ENCODE results near the gene CMA1.
"Not testable (repeated sequence)": the region's sequence is repeated elsewhere in the genome, so short reads cannot be mapped to it uniquely, and the experiment has no call there.

Gene CMA1

DNA sequence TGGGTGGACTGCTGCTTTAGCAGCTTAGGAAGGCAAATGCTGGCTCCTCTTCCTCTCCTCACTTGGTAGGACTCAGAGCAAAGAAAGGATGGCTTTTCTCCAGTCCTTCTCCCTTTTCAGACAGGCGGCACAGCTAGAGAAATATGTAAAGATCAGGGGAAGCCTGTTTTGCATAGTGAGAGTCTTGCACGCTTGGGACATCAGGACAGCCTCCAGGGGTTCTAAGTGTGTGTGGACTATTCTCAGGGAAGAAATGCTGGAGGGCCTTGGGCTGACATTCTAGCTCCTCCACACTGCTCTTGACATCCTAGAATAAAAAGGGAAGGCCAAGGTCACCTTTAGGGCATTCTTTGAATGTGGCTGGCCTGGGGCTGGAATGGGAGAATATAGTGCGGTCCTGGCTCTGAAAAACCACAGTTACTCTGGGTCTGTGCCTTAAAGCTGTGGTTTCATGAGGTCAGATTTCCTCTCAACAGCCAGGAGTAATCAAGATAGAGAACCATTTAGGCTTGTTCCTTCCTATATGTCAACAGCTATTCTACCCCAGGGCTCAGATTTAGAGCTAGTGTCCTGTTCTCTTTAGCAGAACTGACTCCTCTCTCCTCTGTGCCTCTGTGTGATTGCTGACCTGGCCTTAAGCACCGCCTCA is 24.3 kb downstream of the CMA1 start:
- Histone ChIP-seq H3K9me3 (ENCODE audit: control insufficient read depth, insufficient read depth, low read length) (no peaks in the 10 kb centered on the region), H3K9ac (ENCODE audit: low read depth, low read length) (no peak overlapping the region), H3K36me3 (ENCODE audit: insufficient read depth, low read length) (no peaks in the 10 kb centered on the region), H3K4me1 (ENCODE audit: insufficient read depth, low read length) (no peaks in the 10 kb centered on the region; the same call in 1 of the 2 replicates)

GRCh38 chr14:24482699-24483303 is 25.3 kb downstream of the CMA1 start:
- not testable (repeated sequence) for H3K9me3 ChIP-seq (ENCODE audit: control insufficient read depth, insufficient read depth, low read length); H3K4me1 ChIP-seq (ENCODE audit: insufficient read depth, low read length); H3K9ac ChIP-seq (ENCODE audit: low read depth, low read length); H3K36me3 ChIP-seq (ENCODE audit: insufficient read depth, low read length)

DNA sequence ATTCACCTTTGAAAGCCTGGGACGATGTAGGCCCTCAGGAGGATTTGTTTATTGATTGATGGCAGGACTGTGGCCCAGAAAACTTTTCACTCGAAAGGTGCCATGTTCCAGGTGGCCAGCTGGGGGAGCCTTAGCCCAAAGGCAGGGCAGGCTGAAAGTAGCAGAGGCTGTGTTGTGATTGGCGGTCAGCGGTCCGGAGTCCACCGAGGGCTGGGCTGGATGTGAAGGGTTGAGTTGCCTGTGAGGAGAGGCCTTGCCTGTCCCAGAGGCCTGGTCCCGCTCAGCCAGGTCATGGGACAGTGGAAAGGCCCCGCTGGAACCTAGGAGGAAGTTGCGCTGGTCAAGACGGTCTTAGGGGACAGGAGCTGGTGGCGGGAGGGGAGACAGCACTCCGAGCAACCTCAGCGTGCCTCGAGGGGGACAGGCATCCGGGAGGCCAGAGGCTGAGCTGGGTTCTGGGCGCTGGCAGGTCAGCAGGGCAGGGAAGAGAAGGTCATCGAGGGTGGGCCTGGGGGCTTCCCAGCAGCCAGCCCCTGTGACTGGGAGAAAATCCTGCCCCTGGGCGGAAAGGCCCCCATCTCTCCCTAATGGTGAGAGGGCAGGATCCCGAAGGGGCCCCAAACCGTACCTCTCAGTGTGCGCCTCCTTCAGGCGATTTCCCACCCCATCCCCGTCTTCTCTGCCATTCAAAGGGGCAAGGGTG is 26.3 kb downstream of the CMA1 start:
- Histone ChIP-seq H3K9me3 (ENCODE audit: control insufficient read depth, insufficient read depth, low read length) (no peaks in the 10 kb centered on the region), H3K9ac (ENCODE audit: low read depth, low read length) (0 out of 2 replicates have a peak overlapping the region, but pooled peaks have one; percentile 11), H3K36me3 (ENCODE audit: insufficient read depth, low read length) (peaks cover 3% of the 10 kb centered on the region; the same call in 1 of the 2 replicates), H3K4me1 (ENCODE audit: insufficient read depth, low read length) (no peaks in the 10 kb centered on the region; the same call in 1 of the 2 replicates)

- H3K9me3 ChIP-seq (ENCODE audit: control insufficient read depth, insufficient read depth, low read length); H3K9ac ChIP-seq (ENCODE audit: low read depth, low read length); H3K4me1 ChIP-seq (ENCODE audit: insufficient read depth, low read length); H3K36me3 ChIP-seq (ENCODE audit: insufficient read depth, low read length): not testable (repeated sequence)
These were observed 28.1 kb downstream of the CMA1 start for GRCh38 chr14:24479999-24480398.

- H3K4me1 ChIP-seq (ENCODE audit: insufficient read depth, low read length) = no peaks in the 10 kb centered on the region
- H3K9ac ChIP-seq (ENCODE audit: low read depth, low read length) = no peak overlapping the region
- H3K9me3 ChIP-seq (ENCODE audit: control insufficient read depth, insufficient read depth, low read length) = no peaks in the 10 kb centered on the region
- peaks cover 3% of the 10 kb centered on the region; the same call in 1 of the 2 replicates for H3K36me3 ChIP-seq (ENCODE audit: insufficient read depth, low read length)
These were observed 32.8 kb downstream of the CMA1 start for GRCh38 chr14:24475261-24475660.

DNA sequence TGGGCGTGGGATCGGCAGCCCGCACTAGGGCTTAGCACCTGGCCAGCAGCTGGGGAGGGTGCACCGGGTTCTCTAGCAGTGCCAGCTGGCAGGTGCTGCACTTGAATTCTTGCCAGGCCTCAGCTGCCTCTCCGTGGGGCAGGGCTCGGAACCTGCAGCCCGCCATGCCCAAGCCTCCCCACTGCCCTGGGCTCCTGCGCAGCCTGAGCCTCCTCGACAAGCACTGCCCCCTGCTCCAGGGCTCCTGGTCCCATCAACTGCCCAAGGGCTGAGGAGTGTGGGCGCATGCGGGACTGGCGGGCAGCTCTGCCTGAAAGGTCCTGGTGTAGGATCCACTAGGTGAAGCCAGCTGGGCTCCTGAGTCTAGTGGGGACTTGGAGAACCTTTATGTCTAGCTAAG is 34.9 kb downstream of the CMA1 start:
- H3K9me3 ChIP-seq (ENCODE audit: control insufficient read depth, insufficient read depth, low read length) = no peaks in the 10 kb centered on the region
- no peak overlapping the region for H3K9ac ChIP-seq (ENCODE audit: low read depth, low read length)
- H3K36me3 ChIP-seq (ENCODE audit: insufficient read depth, low read length) = peaks cover under 1% of the 10 kb centered on the region; the same call in 1 of the 2 replicates
- no peaks in the 10 kb centered on the region for H3K4me1 ChIP-seq (ENCODE audit: insufficient read depth, low read length)

- H3K36me3 ChIP-seq (ENCODE audit: insufficient read depth, low read length); H3K9ac ChIP-seq (ENCODE audit: low read depth, low read length); H3K4me1 ChIP-seq (ENCODE audit: insufficient read depth, low read length); H3K9me3 ChIP-seq (ENCODE audit: control insufficient read depth, insufficient read depth, low read length): not testable (repeated sequence)
These were observed 37.6 kb downstream of the CMA1 start for GRCh38 chr14:24470450-24470849.

- H3K36me3 ChIP-seq (ENCODE audit: insufficient read depth, low read length) = no peaks in the 10 kb centered on the region
- no peak overlapping the region for H3K9ac ChIP-seq (ENCODE audit: low read depth, low read length)
- no peaks in the 10 kb centered on the region for H3K9me3 ChIP-seq (ENCODE audit: control insufficient read depth, insufficient read depth, low read length)
- H3K4me1 ChIP-seq (ENCODE audit: insufficient read depth, low read length) = no peaks in the 10 kb centered on the region
These were observed 42.3 kb downstream of the CMA1 start for GRCh38 chr14:24465805-24466204.

DNA sequence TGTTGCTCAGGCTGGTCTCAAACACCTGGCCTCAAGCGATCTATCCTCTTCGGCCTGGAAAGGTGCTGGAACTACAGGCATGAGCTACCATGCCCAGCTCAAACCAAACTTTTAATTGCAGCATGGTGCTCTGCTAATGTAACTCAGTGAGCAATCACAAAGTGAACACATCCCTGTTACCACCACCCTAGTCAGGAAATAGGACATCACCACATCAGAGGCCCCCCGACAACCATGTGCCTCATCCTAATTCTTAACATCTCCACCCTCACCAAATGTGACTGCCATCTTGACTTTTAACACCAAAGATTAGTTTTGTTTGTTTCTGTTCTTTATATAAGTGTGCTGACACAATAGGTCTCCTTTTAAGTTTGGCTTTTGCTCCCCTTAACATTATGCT is 42.7 kb downstream of the CMA1 start:
- no peaks in the 10 kb centered on the region for H3K9me3 ChIP-seq (ENCODE audit: control insufficient read depth, insufficient read depth, low read length)

DNA sequence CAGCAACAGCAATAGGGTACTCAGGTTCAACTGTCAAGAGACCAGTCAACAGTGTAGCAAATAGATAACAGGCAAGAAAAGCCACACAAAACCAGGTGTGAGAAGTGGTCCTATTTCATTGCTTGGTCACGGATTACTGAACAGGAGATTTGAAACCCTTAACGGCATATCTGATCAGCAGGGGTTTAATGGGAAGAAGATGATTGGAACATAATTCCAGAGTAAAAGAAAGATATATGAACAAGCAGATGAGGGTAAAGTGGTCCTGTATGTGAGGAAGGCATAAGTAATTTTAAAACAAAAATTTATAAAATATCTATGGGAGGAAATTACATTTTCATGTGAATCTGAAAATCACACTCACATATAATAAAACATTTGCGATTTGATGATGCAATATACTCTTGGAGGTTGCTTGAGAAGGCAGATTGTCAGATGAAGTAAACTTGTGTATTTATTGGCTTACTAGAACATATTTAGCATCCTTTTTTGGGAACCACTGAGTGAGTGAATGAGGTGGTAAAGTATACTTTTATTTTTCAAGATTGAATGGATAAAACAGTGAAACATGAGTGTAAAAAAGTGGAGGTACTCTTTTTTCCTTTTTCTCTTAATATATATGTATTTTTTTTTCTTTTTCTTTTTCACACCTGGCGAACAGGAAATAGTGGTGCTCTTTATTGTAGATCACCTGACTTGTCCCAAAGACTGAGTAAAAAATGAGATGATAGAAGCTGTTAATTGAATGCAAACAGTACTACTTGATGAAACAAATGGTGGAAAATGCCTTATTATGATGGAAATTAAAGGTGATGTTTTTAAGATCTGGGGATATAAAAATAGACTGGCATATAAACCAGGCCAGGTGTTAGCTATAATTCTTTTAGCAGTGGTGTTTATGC is 43.9 kb downstream of the CMA1 start:
- Histone ChIP-seq H3K9ac (ENCODE audit: low read depth, low read length) (no peak overlapping the region), H3K4me1 (ENCODE audit: insufficient read depth, low read length) (no peaks in the 10 kb centered on the region), H3K9me3 (ENCODE audit: control insufficient read depth, insufficient read depth, low read length) (no peaks in the 10 kb centered on the region), H3K36me3 (ENCODE audit: insufficient read depth, low read length) (no peaks in the 10 kb centered on the region)

More for the DNA sequence above, 42.7 kb downstream of the CMA1 start:
- no peaks in the 10 kb centered on the region for H3K4me1 ChIP-seq (ENCODE audit: insufficient read depth, low read length)
- no peak overlapping the region for H3K9ac ChIP-seq (ENCODE audit: low read depth, low read length)
- H3K36me3 ChIP-seq (ENCODE audit: insufficient read depth, low read length) = no peaks in the 10 kb centered on the region

- no peaks in the 10 kb centered on the region for H3K36me3 ChIP-seq (ENCODE audit: insufficient read depth, low read length)
- H3K4me1 ChIP-seq (ENCODE audit: insufficient read depth, low read length) = no peaks in the 10 kb centered on the region
- H3K9me3 ChIP-seq (ENCODE audit: control insufficient read depth, insufficient read depth, low read length) = no peaks in the 10 kb centered on the region
- H3K9ac ChIP-seq (ENCODE audit: low read depth, low read length) = no peak overlapping the region
These were observed 44.8 kb downstream of the CMA1 start for GRCh38 chr14:24463017-24463883.

- no peaks in the 10 kb centered on the region for H3K9me3 ChIP-seq (ENCODE audit: control insufficient read depth, insufficient read depth, low read length)
- no peak overlapping the region for H3K9ac ChIP-seq (ENCODE audit: low read depth, low read length)
- H3K36me3 ChIP-seq (ENCODE audit: insufficient read depth, low read length) = no peaks in the 10 kb centered on the region
- H3K4me1 ChIP-seq (ENCODE audit: insufficient read depth, low read length) = no peaks in the 10 kb centered on the region
These were observed 46.7 kb downstream of the CMA1 start for GRCh38 chr14:24461336-24461735.

- Histone ChIP-seq H3K9me3 (ENCODE audit: control insufficient read depth, insufficient read depth, low read length) (peaks cover 8% of the 10 kb centered on the region; the same call in 1 of the 2 replicates), H3K9ac (ENCODE audit: low read depth, low read length) (no peak overlapping the region), H3K36me3 (ENCODE audit: insufficient read depth, low read length) (no peaks in the 10 kb centered on the region), H3K4me1 (ENCODE audit: insufficient read depth, low read length) (no peaks in the 10 kb centered on the region)
These were observed 48.7 kb downstream of the CMA1 start for GRCh38 chr14:24459331-24459730.
